Endometrium (tissue), 2 donors: Measurements from ENCODE around the gene TMEM181.
"Not testable (repeated sequence)": the region's sequence is repeated elsewhere in the genome, so short reads cannot be mapped to it uniquely, and the experiment has no call there.

Experiments
- FAIRE-seq: peaks from 2 replicates; lab custom pipeline; 2012; peaks lifted over from hg19 to GRCh38; lab: Jason Lieb, UNC
- donor health status: control.
- donor health status: control.

TMEM181 gene

GRCh38 chr6:158643836-158644230, 83.9 kb downstream of the TMEM181 start:
- FAIRE-seq = no peak

GRCh38 chr6:158644231-158645063, 84.6 kb downstream of the TMEM181 start, which contains the start of gene DYNLT1:
TSS of gene DYNLT1 (minus strand) at chr6:158644743. CDS start at chr6:158644708, 35 bp downstream.
- FAIRE-seq = no peak

GRCh38 chr6:158645064-158646022, 85.5 kb downstream of the TMEM181 start:
- no peak for FAIRE-seq

- FAIRE-seq = no peak
Observed at GRCh38 chr6:158646023-158646910, 86.4 kb downstream of the TMEM181 start.

- FAIRE-seq = no peak
Observed at GRCh38 chr6:158647501-158647900, 87.6 kb downstream of the TMEM181 start.

GRCh38 chr6:158648682-158649131, 88.8 kb downstream of the TMEM181 start:
- FAIRE-seq = no peak

- FAIRE-seq = no peak
Observed at GRCh38 chr6:158649289-158650143, 89.6 kb downstream of the TMEM181 start, which contains the start of gene SYTL3. TSS of gene SYTL3 (plus strand) at chr6:158650054. CDS start at chr6:158663269, 13,215 bp downstream.

GRCh38 chr6:158651981-158652737, 92.3 kb downstream of the TMEM181 start:
- FAIRE-seq = not testable (repeated sequence)

- no peak for FAIRE-seq
Observed at GRCh38 chr6:158653577-158654354, 93.9 kb downstream of the TMEM181 start.

GRCh38 chr6:158654498-158654897, 94.6 kb downstream of the TMEM181 start:
- no peak for FAIRE-seq

GRCh38 chr6:158654960-158655489, 95.1 kb downstream of the TMEM181 start:
- no peak for FAIRE-seq

GRCh38 chr6:158655569-158656450, 95.9 kb downstream of the TMEM181 start:
- FAIRE-seq = no peak

- not testable (repeated sequence) for FAIRE-seq
Observed at GRCh38 chr6:158656986-158657385, 97.1 kb downstream of the TMEM181 start.

- no peak for FAIRE-seq
Observed at GRCh38 chr6:158660333-158660754, 100.5 kb downstream of the TMEM181 start.

- FAIRE-seq = no peak
Observed at GRCh38 chr6:158661156-158661685, 101.3 kb downstream of the TMEM181 start.

GRCh38 chr6:158662607-158662953, 102.7 kb downstream of the TMEM181 start:
- no peak for FAIRE-seq

- no peak for FAIRE-seq
Observed at GRCh38 chr6:158662954-158663624, 103.2 kb downstream of the TMEM181 start.
